Measurements from ENCODE around the gene RNF19B. TPM values are rescaled to one million over a fixed set of nuclear protein-coding genes. Genes with fewer than 3 reads are reported as not detected.
A peak's percentile ranks its signal among the peaks of the same experiment; 100 is the strongest.
"Not testable (repeated sequence)": the region's sequence is repeated elsewhere in the genome, so short reads cannot be mapped to it uniquely, and the experiment has no call there.

The RNF19B gene
- total and polyA plus RNA-seq, 7 experiments from 2014 or later: 0.58 to 58.1 (median 18.5) TPM

GRCh38 chr1:32981003-32981901 is 16.6 kb upstream of the RNF19B start:
- CTCF ChIA-PET: interaction anchor here (0.6 to 1.6 kb wide), 7 partner anchors 11 to 146 kb away, joined by 3 to 8 read pairs (median 4); partner anchors contain the start of gene RNF19B
- Mint-ChIP-seq H3K36me3 (peaks cover 0 to 16% (median 0%) of the 10 kb centered on the region in 5 donors), H3K4me3 (peak overlapping the region; percentile 65 to 93 (median 82)), H3K27ac (peak overlapping the region; percentile 91 to 99 (median 94)), H3K27me3 (no peaks in the 10 kb centered on the region), H3K4me1 (peaks cover 12 to 74% (median 26%) of the 10 kb centered on the region in 7 donors), H3K9me3 (peaks cover 0 to 2% (median 0%) of the 10 kb centered on the region in 11 donors)
- no peaks in the 10 kb centered on the region for H3K36me3 ChIP-seq (ENCODE audit: control insufficient read depth in 2 of 3, insufficient read depth in 3 of 3, low read length in 3 of 3)
- peak overlapping the region; percentile 84 for H3K27ac ChIP-seq (ENCODE audit: low read depth, low read length)
- ATAC-seq (peak; percentile 95), DNase-seq (peak in 8 of 9 donors; percentile 51 to 73 (median 63))
- no peaks in the 10 kb centered on the region for H3K27me3 ChIP-seq (ENCODE audit: control insufficient read depth in 2 of 2, insufficient read depth in 2 of 2, low read length in 2 of 2)
- H3K9me3 ChIP-seq (ENCODE audit: control insufficient read depth in 2 of 3, low read length in 3 of 3): no peaks in the 10 kb centered on the region
- H3K4me3 ChIP-seq (ENCODE audit: low read length): peak overlapping the region; percentile 49
- intact Hi-C loops (cut with micrococcal nuclease): loop anchor here (1.0 kb wide), 4 partner anchors 8 to 146 kb away; partner anchors contain the start of genes RNF19B (in 2 of the 2) and AK2 (in 1 of the 2)
- H3K4me1 ChIP-seq (ENCODE audit: control insufficient read depth in 2 of 2, insufficient read depth in 2 of 2, low read length in 2 of 2): peaks cover 11 to 26% of the 10 kb centered on the region in 2 donors
- POLR2A ChIA-PET: interaction anchor here (0.5 to 2.1 kb wide), 14 partner anchors 9 to 1918 kb away, joined by 3 to 76 read pairs (median 4); partner anchors contain the start of genes RBBP4, RNF19B and TRIM62

GRCh38 chr1:32980080-32980479 is 15.5 kb upstream of the RNF19B start:
- Mint-ChIP-seq H3K36me3 (peaks cover 0 to 18% (median 0%) of the 10 kb centered on the region in 5 donors), H3K27me3 (peaks cover 0 to 2% (median 0%) of the 10 kb centered on the region in 5 donors), H3K9me3 (peaks cover 0 to 2% (median 0%) of the 10 kb centered on the region in 11 donors), H3K4me1 (peaks cover 12 to 62% (median 26%) of the 10 kb centered on the region in 7 donors), H3K4me3 (peak overlapping the region in 2 of 10 donors; percentile 7 to 89), H3K27ac (peak overlapping the region in 6 of 9 donors; percentile 22 to 99 (median 94))
- intact Hi-C loops (cut with micrococcal nuclease): no loop called here
- Histone ChIP-seq H3K27me3 (ENCODE audit: control insufficient read depth in 2 of 2, insufficient read depth in 2 of 2, low read length in 2 of 2) (no peaks in the 10 kb centered on the region), H3K4me1 (ENCODE audit: control insufficient read depth in 2 of 2, insufficient read depth in 2 of 2, low read length in 2 of 2) (peaks cover 11 to 26% of the 10 kb centered on the region in 2 donors), H3K36me3 (ENCODE audit: control insufficient read depth in 2 of 3, insufficient read depth in 3 of 3, low read length in 3 of 3) (no peaks in the 10 kb centered on the region), H3K9me3 (ENCODE audit: control insufficient read depth in 2 of 3, low read length in 3 of 3) (no peaks in the 10 kb centered on the region), H3K27ac (ENCODE audit: low read depth, low read length) (no peak overlapping the region), H3K4me3 (ENCODE audit: low read length) (no peak overlapping the region)
- POLR2A ChIA-PET: interaction anchor here (0.7 to 2.1 kb wide), 4 partner anchors 11 to 329 kb away, joined by 3 to 76 read pairs (median 11); partner anchors contain the start of genes RBBP4 and RNF19B
- CTCF ChIA-PET: interaction anchor here (1.0 to 1.5 kb wide), 2 partner anchors 13 to 15 kb away, joined by 3 to 4 read pairs; partner anchors contain the start of gene RNF19B
- no peak for ATAC-seq
- no peak for DNase-seq

GRCh38 chr1:32978854-32979253 is 14.2 kb upstream of the RNF19B start:
- H3K9me3 Mint-ChIP-seq: peaks cover 0 to 2% (median 0%) of the 10 kb centered on the region in 11 donors
- H3K27me3 Mint-ChIP-seq: peaks cover 0 to 2% (median 0%) of the 10 kb centered on the region in 5 donors
- no peaks in the 10 kb centered on the region for H3K9me3 ChIP-seq (ENCODE audit: control insufficient read depth in 2 of 3, low read length in 3 of 3)
- intact Hi-C loops (cut with micrococcal nuclease): no loop called here
- ATAC-seq (no peak), DNase-seq (no peak)
- H3K4me3 ChIP-seq (ENCODE audit: low read length): no peak overlapping the region
- peaks cover 11 to 21% of the 10 kb centered on the region in 2 donors for H3K4me1 ChIP-seq (ENCODE audit: control insufficient read depth in 2 of 2, insufficient read depth in 2 of 2, low read length in 2 of 2)
- no peaks in the 10 kb centered on the region for H3K36me3 ChIP-seq (ENCODE audit: control insufficient read depth in 2 of 3, insufficient read depth in 3 of 3, low read length in 3 of 3)
- ChIA-PET CTCF (no interaction called here), POLR2A (interaction anchor here (0.6 to 1.1 kb wide), 2 partner anchors 14 to 33 kb away, joined by 4 to 6 read pairs; partner anchors contain the start of gene RNF19B)
- H3K27ac ChIP-seq (ENCODE audit: low read depth, low read length): no peak overlapping the region
- peaks cover 12 to 50% (median 26%) of the 10 kb centered on the region in 7 donors for H3K4me1 Mint-ChIP-seq
- no peaks in the 10 kb centered on the region for H3K27me3 ChIP-seq (ENCODE audit: control insufficient read depth in 2 of 2, insufficient read depth in 2 of 2, low read length in 2 of 2)
- H3K36me3 Mint-ChIP-seq: peaks cover 0 to 19% (median 0%) of the 10 kb centered on the region in 5 donors
- peak overlapping the region in 3 of 9 donors; percentile 22 to 99 (median 24) for H3K27ac Mint-ChIP-seq
- peak overlapping the region in 1 of 10 donors; percentile 10 for H3K4me3 Mint-ChIP-seq

GRCh38 chr1:32977546-32978087 is 13.0 kb upstream of the RNF19B start:
- H3K27me3 ChIP-seq (ENCODE audit: control insufficient read depth in 2 of 2, insufficient read depth in 2 of 2, low read length in 2 of 2): peaks cover 0 to 2% of the 10 kb centered on the region in 2 donors
- H3K9me3 ChIP-seq (ENCODE audit: control insufficient read depth in 2 of 3, low read length in 3 of 3): no peaks in the 10 kb centered on the region
- H3K36me3 ChIP-seq (ENCODE audit: control insufficient read depth in 2 of 3, insufficient read depth in 3 of 3, low read length in 3 of 3): no peaks in the 10 kb centered on the region
- ATAC-seq: no peak
- no peak for DNase-seq
- Mint-ChIP-seq H3K27ac (peak overlapping the region in 3 of 9 donors; percentile 14 to 55 (median 15)), H3K4me3 (no peak overlapping the region), H3K9me3 (peaks cover 0 to 2% (median 0%) of the 10 kb centered on the region in 11 donors), H3K36me3 (peaks cover 0 to 15% (median 0%) of the 10 kb centered on the region in 5 donors), H3K4me1 (peaks cover 12 to 40% (median 23%) of the 10 kb centered on the region in 7 donors), H3K27me3 (peaks cover 0 to 5% (median 1%) of the 10 kb centered on the region in 5 donors)
- intact Hi-C loops (cut with micrococcal nuclease): no loop called here
- H3K4me3 ChIP-seq (ENCODE audit: low read length): no peak overlapping the region
- H3K4me1 ChIP-seq (ENCODE audit: control insufficient read depth in 2 of 2, insufficient read depth in 2 of 2, low read length in 2 of 2): peaks cover 11 to 21% of the 10 kb centered on the region in 2 donors
- CTCF ChIA-PET: no interaction called here
- POLR2A ChIA-PET: no interaction called here
- H3K27ac ChIP-seq (ENCODE audit: low read depth, low read length): no peak overlapping the region

GRCh38 chr1:32975055-32975454 is 10.4 kb upstream of the RNF19B start:
- ATAC-seq; H3K9me3 ChIP-seq (ENCODE audit: control insufficient read depth in 2 of 3, low read length in 3 of 3); H3K4me3 ChIP-seq (ENCODE audit: low read length); intact Hi-C loops (cut with micrococcal nuclease); H3K27ac Mint-ChIP-seq; POLR2A ChIA-PET; H3K27me3 ChIP-seq (ENCODE audit: control insufficient read depth in 2 of 2, insufficient read depth in 2 of 2, low read length in 2 of 2); H3K4me1 ChIP-seq (ENCODE audit: control insufficient read depth in 2 of 2, insufficient read depth in 2 of 2, low read length in 2 of 2); DNase-seq; H3K27ac ChIP-seq (ENCODE audit: low read depth, low read length); H3K36me3 ChIP-seq (ENCODE audit: control insufficient read depth in 2 of 3, insufficient read depth in 3 of 3, low read length in 3 of 3); H3K4me3 Mint-ChIP-seq; H3K9me3 Mint-ChIP-seq: not testable (repeated sequence)
- CTCF ChIA-PET: interaction anchor here (0.5 kb wide), 1 partner anchor 40 kb away, joined by 5 read pairs; no protein-coding TSS in a partner anchor
- Mint-ChIP-seq H3K27me3 (peaks cover 18 to 24% (median 21%) of the 10 kb centered on the region in 5 donors), H3K36me3 (peaks cover 0 to 27% (median 0%) of the 10 kb centered on the region in 5 donors), H3K4me1 (peaks cover 7 to 31% (median 11%) of the 10 kb centered on the region in 7 donors)

GRCh38 chr1:32973458-32973857 is 8.8 kb upstream of the RNF19B start:
- ATAC-seq; H3K4me1 ChIP-seq (ENCODE audit: control insufficient read depth in 2 of 2, insufficient read depth in 2 of 2, low read length in 2 of 2); H3K27ac Mint-ChIP-seq; H3K4me3 ChIP-seq (ENCODE audit: low read length); intact Hi-C loops (cut with micrococcal nuclease); H3K9me3 ChIP-seq (ENCODE audit: control insufficient read depth in 2 of 3, low read length in 3 of 3); H3K9me3 Mint-ChIP-seq; CTCF ChIA-PET; H3K36me3 ChIP-seq (ENCODE audit: control insufficient read depth in 2 of 3, insufficient read depth in 3 of 3, low read length in 3 of 3); DNase-seq; H3K27me3 ChIP-seq (ENCODE audit: control insufficient read depth in 2 of 2, insufficient read depth in 2 of 2, low read length in 2 of 2); POLR2A ChIA-PET; H3K27ac ChIP-seq (ENCODE audit: low read depth, low read length): not testable (repeated sequence)
- H3K36me3 Mint-ChIP-seq: peaks cover 0 to 29% (median 0%) of the 10 kb centered on the region in 5 donors
- H3K27me3 Mint-ChIP-seq: peaks cover 18 to 24% (median 23%) of the 10 kb centered on the region in 5 donors
- H3K4me3 Mint-ChIP-seq: peak overlapping the region in 3 of 10 donors; percentile 32 to 64 (median 53)
- H3K4me1 Mint-ChIP-seq: peaks cover 8 to 32% (median 11%) of the 10 kb centered on the region in 7 donors

All from naive thymus-derived CD4-positive, alpha-beta T cell (primary cell).